Stomach (tissue), 4 donors: ENCODE results near the gene VEZT.
A peak's percentile ranks its signal among the peaks of the same experiment; 100 is the strongest.

Source experiments
- CTCF ChIP-seq, 7 experiments: fragments of 450-650 bp in 4 of 7; fragments of 200-600 bp in 3 of 7; sonication (generic) in 3 of 7; IDR thresholded peaks; one replicate each; pipeline ENCODE4 v1.5.1; 2016 to 2019; ENCODE audit warnings: antibody characterized with exemption in 7 of 7, control low read depth in 2 of 7, mild to moderate bottlenecking in 1 of 7
- EP300 ChIP-seq: sonication (generic); formaldehyde crosslinking; IDR thresholded peaks from one replicate; pipeline ENCODE4 v1.6.1; 2017; ENCODE audit warnings: antibody characterized with exemption
- POLR2A ChIP-seq, 4 donors: fragments of 450-650 bp; IDR thresholded peaks; one replicate each; pipeline ENCODE4 v1.6.1; 2016; ENCODE audit warnings: antibody characterized with exemption in 4 of 4, control low read depth in 2 of 4, mild to moderate bottlenecking in 1 of 4, moderate library complexity in 1 of 4
- POLR2AphosphoS5 ChIP-seq, 3 donors: sonication (generic); formaldehyde crosslinking; IDR thresholded peaks; one replicate each; pipeline ENCODE4 v1.6.1; 2016; ENCODE audit warnings: antibody characterized with exemption in 3 of 3

GRCh38 chr12:95218150-95219133 lies 835 bp downstream of the VEZT start:
- TF ChIP-seq CTCF (IDR thresholded peaks at IDR 0.05) (no peak), POLR2AphosphoS5 (IDR thresholded peaks at IDR 0.05) (no peak), POLR2A (IDR thresholded peaks at IDR 0.05) (no peak), EP300 (peak; percentile 14)
